HCT116 (cell line): ENCODE data around the gene LIPK. TPM values are rescaled to one million over a fixed set of nuclear protein-coding genes. Genes with fewer than 3 reads are reported as not detected.

Source experiments
- ATAC-seq: fragments of 200-7000 bp; cut with Tn5 transposase; 2 replicates; pipeline ENCODE4 v1.9.1; 2020; ENCODE audit warnings: mild to moderate bottlenecking, moderate library complexity
- BruUV-seq: library from RNA; stranded (reverse); fragments of 400-500 nt; replicated peaks from 2 replicates; lab custom pipeline; 2021; lab: Mats Ljungman, UMichigan
- CTCF ChIA-PET: fragments of 300-600 bp; sonication (Branson Sonifier 250); formaldehyde crosslinking; loops from one replicate; lab custom pipeline; 2021; ENCODE audit warnings: antibody characterized with exemption; lab: Charles Lee
- POLR2A ChIA-PET: fragments of 300-600, 350-600 bp; sonication (Branson Sonifier 250); formaldehyde crosslinking; loops from one replicate; lab custom pipeline; 2021; ENCODE audit warnings: antibody characterized with exemption; lab: Charles Lee
- RAD21 ChIA-PET, 2 experiments: fragments of 300-600 bp; sonication (Branson Sonifier 250); formaldehyde crosslinking; loops; one replicate each; lab custom pipeline; 2023; ENCODE audit warnings: low total read pairs in 2 of 2; ENCODE audit not compliant: uncharacterized antibody in 2 of 2, unreplicated experiment in 2 of 2, low non-redundant PET in 1 of 2; lab: Charles Lee
- DNase-seq: peaks from one replicate; pipeline ENCODE4 v3.0.0-alpha.2; 2010; ENCODE audit warnings: low read depth, low spot score
- H2AFZ ChIP-seq: fragments of 200-600 bp; shearing (Covaris generic), sonication (generic); 2 replicates; pipeline ENCODE4 v1.6.1; 2017; ENCODE audit warnings: low read depth, mixed run types, mixed read lengths, antibody characterized with exemption, low read length; ENCODE audit not compliant: poor library complexity, severe bottlenecking
- H3K27ac ChIP-seq: 2 replicates; pipeline ENCODE4 v1.5.1; 2012; ENCODE audit warnings: low read depth, low read length
- H3K27me3 ChIP-seq: fragments of 200-600 bp; sonication (generic); 2 replicates; pipeline ENCODE4 v1.6.1; 2016; ENCODE audit warnings: mixed run types, low read length, mixed read lengths; ENCODE audit not compliant: insufficient read depth
- H3K36me3 ChIP-seq, 2 experiments: fragments of 200-500 bp in 1 of 2; fragments of 200-600 bp in 1 of 2; sonication (Bioruptor generic) in 1 of 2; sonication (generic) in 1 of 2; 2 replicates each; pipeline versions ENCODE4 v1.5.1 to v1.6.1; 2014 to 2016; ENCODE audit warnings: low read length in 2 of 2, inconsistent platforms in 1 of 2, mixed read lengths in 1 of 2, mixed run types in 1 of 2; ENCODE audit not compliant: insufficient read depth in 2 of 2, control insufficient read depth in 1 of 2
- H3K4me1 ChIP-seq, 2 experiments: fragments of 200-600 bp in 1 of 2; sonication (generic) in 1 of 2; 2 replicates each; pipeline versions ENCODE4 v1.5.1 to v1.6.1; 2012 to 2017; ENCODE audit warnings: low read length in 2 of 2, inconsistent platforms in 1 of 2, mild to moderate bottlenecking in 1 of 2, mixed read lengths in 1 of 2, mixed run types in 1 of 2, moderate library complexity in 1 of 2; ENCODE audit not compliant: insufficient read depth in 2 of 2, control insufficient read depth in 1 of 2
- H3K4me2 ChIP-seq: fragments of 200-600 bp; sonication (generic); 2 replicates; pipeline ENCODE4 v1.6.1; 2017; ENCODE audit warnings: mixed run types, low read length, mixed read lengths
- H3K4me3 ChIP-seq, 2 experiments: fragments of 200-600 bp in 1 of 2; sonication (generic) in 1 of 2; replicated peaks in 1 of 2; 2 replicates each; pipeline ENCODE4 v1.5.1; 2011 to 2016; ENCODE audit warnings: low read length in 2 of 2, control low read depth in 1 of 2, low read depth in 1 of 2, mild to moderate bottlenecking in 1 of 2, mixed read lengths in 1 of 2, mixed run types in 1 of 2
- H3K79me2 ChIP-seq: fragments of 200-600 bp; sonication (generic); 2 replicates; pipeline ENCODE4 v1.6.1; 2017; ENCODE audit warnings: mild to moderate bottlenecking, mixed run types, low read length, moderate library complexity, mixed read lengths; ENCODE audit not compliant: insufficient read depth
- H3K9ac ChIP-seq: fragments of 200-600 bp; sonication (generic); 2 replicates; pipeline ENCODE4 v1.6.1; 2016; ENCODE audit warnings: low read length, mixed read lengths
- H3K9me2 ChIP-seq: fragments of 200-600 bp; sonication (generic), shearing (Covaris generic); 2 replicates; pipeline ENCODE4 v1.6.1; 2017; ENCODE audit warnings: mixed run types, mild to moderate bottlenecking, moderate library complexity; ENCODE audit not compliant: insufficient read depth
- H3K9me3 ChIP-seq, 2 experiments: fragments of 200-500 bp in 1 of 2; fragments of 200-600 bp in 1 of 2; sonication (Bioruptor generic) in 1 of 2; sonication (generic) in 1 of 2; 2 replicates each; pipeline ENCODE4 v1.6.1; 2014 to 2017; ENCODE audit warnings: low read length in 2 of 2, mixed read lengths in 2 of 2, inconsistent platforms in 1 of 2, low read depth in 1 of 2, mild to moderate bottlenecking in 1 of 2, mixed run types in 1 of 2, moderate library complexity in 1 of 2; ENCODE audit not compliant: control insufficient read depth in 1 of 2, insufficient read depth in 1 of 2
- H4K20me1 ChIP-seq: fragments of 200-600 bp; sonication (generic), shearing (Covaris generic); 2 replicates; pipeline ENCODE4 v1.6.1; 2017; ENCODE audit warnings: mixed run types, mild to moderate bottlenecking, moderate library complexity; ENCODE audit not compliant: insufficient read depth
- ATF3 ChIP-seq: IDR thresholded peaks from 2 replicates; pipeline ENCODE4 v1.6.1; 2012
- CBX3 ChIP-seq: IDR thresholded peaks from 2 replicates; pipeline ENCODE4 v1.6.1; 2012; ENCODE audit warnings: low read depth
- CTCF ChIP-seq, 3 experiments: fragments of 200-600 bp in 1 of 3; sonication (generic) in 1 of 3; IDR thresholded peaks in 2 of 3; conservative IDR thresholded peaks in 1 of 3; 2 replicates each; pipeline ENCODE4 v1.5.1; 2012 to 2017; ENCODE audit warnings: low read depth in 2 of 3, low read length in 2 of 3, antibody characterized with exemption in 1 of 3, borderline replicate concordance in 1 of 3, control low read depth in 1 of 3, mild to moderate bottlenecking in 1 of 3, mixed read lengths in 1 of 3, mixed run types in 1 of 3, moderate library complexity in 1 of 3; ENCODE audit not compliant: insufficient read depth in 1 of 3
- EZH2 ChIP-seq: fragments of 200-600 bp; sonication (generic); IDR thresholded peaks from 2 replicates; pipeline ENCODE4 v1.6.1; 2017; ENCODE audit warnings: antibody characterized with exemption, mixed run types
- EZH2phosphoT487 ChIP-seq: fragments of 200-600 bp; IDR thresholded peaks from 2 replicates; pipeline ENCODE4 v1.6.1; 2018; ENCODE audit warnings: antibody characterized with exemption, borderline replicate concordance
- FOSL1 ChIP-seq: IDR thresholded peaks from 2 replicates; pipeline ENCODE4 v1.6.1; 2012; ENCODE audit warnings: low read depth
- JUND ChIP-seq: IDR thresholded peaks from 2 replicates; pipeline ENCODE4 v1.6.1; 2012
- POLR2A ChIP-seq: IDR thresholded peaks from 2 replicates; pipeline ENCODE4 v1.7.0; 2011; ENCODE audit warnings: borderline replicate concordance; ENCODE audit not compliant: insufficient read depth, insufficient read length; ENCODE audit errors: extremely low read depth
- POLR2AphosphoS5 ChIP-seq: IDR thresholded peaks from 2 replicates; pipeline ENCODE4 v1.6.1; 2011; ENCODE audit warnings: mild to moderate bottlenecking, low read depth, low read length, moderate library complexity
- RAD21 ChIP-seq: IDR thresholded peaks from 2 replicates; pipeline ENCODE4 v1.6.1; 2012; ENCODE audit warnings: low read depth, mild to moderate bottlenecking
- SIN3A ChIP-seq: IDR thresholded peaks from 2 replicates; pipeline ENCODE4 v1.6.1; 2012; ENCODE audit warnings: low read depth
- SP1 ChIP-seq: IDR thresholded peaks from 2 replicates; pipeline ENCODE4 v1.6.1; 2012; ENCODE audit warnings: low read depth
- SRF ChIP-seq: IDR thresholded peaks from 2 replicates; pipeline ENCODE4 v1.6.1; 2012; ENCODE audit warnings: low read depth
- TCF7L2 ChIP-seq: IDR thresholded peaks from 2 replicates; pipeline ENCODE4 v1.7.0; 2011; ENCODE audit warnings: borderline replicate concordance, inconsistent platforms; ENCODE audit not compliant: insufficient read depth, insufficient read length; ENCODE audit errors: extremely low read depth
- YY1 ChIP-seq: IDR thresholded peaks from 2 replicates; pipeline ENCODE4 v1.6.1; 2011; ENCODE audit warnings: low read length, low read depth, moderate library complexity, mild to moderate bottlenecking; ENCODE audit not compliant: insufficient replicate concordance; ENCODE audit errors: extremely low read depth
- intact Hi-C: fragments of 100-400 bp; cut with micrococcal nuclease; formaldehyde crosslinking; loops from 2 replicates; pipeline ENCODE4 v1.10.0; 2022
- total RNA-seq: library from RNA; stranded (reverse); gene quantifications from one replicate; pipeline ENCODE4 v1.2.1, GENCODE V29; 2021; ENCODE audit not compliant: unreplicated experiment
- TF ChIP-seq, protein P1 (sequence below): IDR thresholded peaks from 2 replicates; pipeline ENCODE4 v1.6.1; 2011; ENCODE audit warnings: mild to moderate bottlenecking, low read length, moderate library complexity; ENCODE audit not compliant: insufficient replicate concordance; ENCODE audit errors: extremely low read depth

Gene LIPK
- total RNA-seq, 1 experiment from 2014 or later: not detected

DNA sequence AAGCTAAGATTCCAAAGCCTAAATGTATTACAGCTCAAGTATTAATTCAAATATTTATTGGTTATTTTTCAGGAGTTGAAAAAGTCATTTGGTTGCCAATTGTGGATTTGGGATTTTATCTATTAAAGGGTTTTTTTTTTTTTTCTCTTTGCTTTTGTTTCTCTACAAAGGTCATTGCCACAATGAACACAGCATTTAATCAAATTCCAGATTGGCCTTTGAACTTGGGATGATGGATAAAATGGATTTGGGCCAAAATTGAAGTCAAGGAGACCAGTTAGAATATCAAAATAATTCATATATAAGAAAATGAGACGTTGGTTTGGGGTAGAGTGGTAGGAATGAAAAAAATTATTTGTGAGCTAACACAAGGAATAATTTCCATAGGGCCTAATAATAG, 63.3 kb downstream of the LIPK start:
- DNase-seq: no peak
- Histone ChIP-seq H3K4me3 (no peak overlapping the region), H2AFZ (no peak overlapping the region), H3K9me3 (no peaks in the 10 kb centered on the region), H3K9ac (no peak overlapping the region), H3K27me3 (no peaks in the 10 kb centered on the region), H3K27ac (no peak overlapping the region), H3K4me2 (no peak overlapping the region), H3K4me1 (no peaks in the 10 kb centered on the region), H4K20me1 (no peaks in the 10 kb centered on the region), H3K79me2 (no peaks in the 10 kb centered on the region), H3K9me2 (no peaks in the 10 kb centered on the region), H3K36me3 (no peaks in the 10 kb centered on the region)
- TF ChIP-seq YY1: no peak
- TF ChIP-seq RAD21: no peak
- no peak for TF ChIP-seq ATF3
- no peak for TF ChIP-seq SRF
- no peak for TF ChIP-seq EZH2
- TF ChIP-seq SP1: no peak
- TF ChIP-seq JUND: no peak
- TF ChIP-seq SIN3A: no peak
- no peak for TF ChIP-seq POLR2AphosphoS5
- RAD21 ChIA-PET: interaction anchor here in 1 of 2 experiments (0.6 kb wide), 1 partner anchor 205 kb away, joined by 3 read pairs; no protein-coding TSS in a partner anchor
- POLR2A ChIA-PET: no interaction called here
- CTCF ChIA-PET: interaction anchor here (1.0 kb wide), 1 partner anchor 22 kb away, joined by 3 read pairs; no protein-coding TSS in a partner anchor
- ATAC-seq: no peak
- no TSS peak for BruUV-seq
- intact Hi-C loops: no loop called here

GRCh38 chr10:88781206-88781605, 75.2 kb downstream of the LIPK start:
- Histone ChIP-seq H3K9me2 (no peaks in the 10 kb centered on the region; the same call in 1 of the 2 replicates), H3K79me2 (no peaks in the 10 kb centered on the region), H3K9me3 (no peaks in the 10 kb centered on the region), H3K27me3 (no peaks in the 10 kb centered on the region), H3K9ac (no peak overlapping the region), H2AFZ (no peak overlapping the region), H3K4me3 (no peak overlapping the region), H3K36me3 (no peaks in the 10 kb centered on the region), H3K27ac (no peak overlapping the region), H3K4me2 (no peak overlapping the region), H3K4me1 (no peaks in the 10 kb centered on the region), H4K20me1 (no peaks in the 10 kb centered on the region)
- DNase-seq (no peak), ATAC-seq (no peak)
- ChIA-PET CTCF (no interaction called here), POLR2A (no interaction called here), RAD21 (no interaction called here)
- intact Hi-C loops: no loop called here
- BruUV-seq: no TSS peak
- TF ChIP-seq YY1: no peak
- TF ChIP-seq FOSL1: no peak
- no peak for TF ChIP-seq CTCF (IDR thresholded peaks at IDR 0.05 in 2 of 3, conservative IDR thresholded peaks at IDR 0.05 in 1 of 3; ENCODE audit: borderline replicate concordance in 1 of 3, insufficient read depth in 1 of 3, low read depth in 2 of 3, low read length in 2 of 3)
- TF ChIP-seq ATF3: no peak
- TF ChIP-seq SP1: no peak
- TF ChIP-seq POLR2A: no peak
- TF ChIP-seq, protein P1, sequence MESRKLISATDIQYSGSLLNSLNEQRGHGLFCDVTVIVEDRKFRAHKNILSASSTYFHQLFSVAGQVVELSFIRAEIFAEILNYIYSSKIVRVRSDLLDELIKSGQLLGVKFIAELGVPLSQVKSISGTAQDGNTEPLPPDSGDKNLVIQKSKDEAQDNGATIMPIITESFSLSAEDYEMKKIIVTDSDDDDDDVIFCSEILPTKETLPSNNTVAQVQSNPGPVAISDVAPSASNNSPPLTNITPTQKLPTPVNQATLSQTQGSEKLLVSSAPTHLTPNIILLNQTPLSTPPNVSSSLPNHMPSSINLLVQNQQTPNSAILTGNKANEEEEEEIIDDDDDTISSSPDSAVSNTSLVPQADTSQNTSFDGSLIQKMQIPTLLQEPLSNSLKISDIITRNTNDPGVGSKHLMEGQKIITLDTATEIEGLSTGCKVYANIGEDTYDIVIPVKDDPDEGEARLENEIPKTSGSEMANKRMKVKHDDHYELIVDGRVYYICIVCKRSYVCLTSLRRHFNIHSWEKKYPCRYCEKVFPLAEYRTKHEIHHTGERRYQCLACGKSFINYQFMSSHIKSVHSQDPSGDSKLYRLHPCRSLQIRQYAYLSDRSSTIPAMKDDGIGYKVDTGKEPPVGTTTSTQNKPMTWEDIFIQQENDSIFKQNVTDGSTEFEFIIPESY: no peak
- TF ChIP-seq CBX3: no peak
- TF ChIP-seq TCF7L2: no peak
- no peak for TF ChIP-seq EZH2phosphoT487
- no peak for TF ChIP-seq JUND
